GM21360 (cell line): ENCODE data around the gene WBP2.

Source experiments
- ATAC-seq: cut with Tn5 transposase; IDR thresholded peaks from one replicate; pipeline ENCODE4 v1.9.1; 2021; ENCODE audit warnings: mild to moderate bottlenecking, moderate library complexity; ENCODE audit not compliant: unreplicated experiment

Gene WBP2

DNA sequence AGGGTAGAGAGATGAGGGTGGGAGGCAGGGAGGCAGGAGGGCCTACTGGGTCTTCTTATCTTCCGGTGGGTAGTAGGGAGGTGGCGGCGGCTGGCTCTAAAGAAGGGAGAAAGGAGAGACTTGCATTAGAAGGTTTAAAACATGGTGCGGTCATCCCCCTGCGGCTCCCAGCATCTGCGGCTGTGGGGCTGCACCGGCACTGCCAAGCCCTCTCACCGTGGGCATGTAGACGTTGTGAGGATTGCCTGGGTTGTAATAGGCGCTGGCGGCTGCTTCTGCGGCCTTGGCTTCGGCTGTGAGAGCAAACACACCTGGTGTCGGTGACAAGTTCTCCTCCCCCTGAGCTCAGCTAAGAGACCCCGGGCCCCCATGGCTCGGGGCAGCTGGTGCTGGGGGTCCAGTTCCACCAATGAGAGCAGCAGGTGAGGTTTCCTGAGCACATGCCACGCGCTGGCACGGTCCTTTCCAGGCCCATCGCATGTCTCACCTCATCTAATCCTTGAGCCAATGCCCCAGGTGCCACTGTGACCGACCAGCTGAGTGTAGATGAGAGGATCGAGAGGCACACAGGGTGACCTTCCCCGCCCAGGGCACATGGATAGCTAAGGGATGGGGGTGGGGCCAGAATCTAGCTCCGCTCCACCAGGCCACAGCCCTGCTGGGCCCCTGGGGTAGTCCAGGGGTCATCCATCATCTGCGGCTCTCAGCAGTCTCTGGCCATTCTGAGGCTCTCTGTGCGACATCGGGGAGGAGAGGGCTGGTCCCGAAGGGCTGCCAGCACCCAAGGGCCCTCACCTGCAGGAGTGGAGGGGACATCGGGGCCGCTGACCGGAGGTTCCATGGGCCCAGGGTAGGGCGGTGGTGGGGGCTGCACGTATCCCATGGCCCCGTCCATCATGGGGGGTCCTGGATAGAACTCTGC, 8.2 kb downstream of the WBP2 start:
- ATAC-seq: no peak

- no peak for ATAC-seq
Observed at GRCh38 chr17:75845933-75846691, 9.0 kb downstream of the WBP2 start.

GRCh38 chr17:75845058-75845711, 9.9 kb downstream of the WBP2 start:
- peak; percentile 56 for ATAC-seq

- peak; percentile 6 for ATAC-seq
Observed at GRCh38 chr17:75844530-75845057, 10.5 kb downstream of the WBP2 start.

- ATAC-seq: no peak
Observed at GRCh38 chr17:75843577-75844529, 11.3 kb downstream of the WBP2 start, which contains the start of gene UNC13D. UNC13D (minus strand) TSS chr17:75844404; CDS start chr17:75844337, 67 bp downstream.

- ATAC-seq: no peak
Observed at GRCh38 chr17:75842963-75843576, 12.1 kb downstream of the WBP2 start.

DNA sequence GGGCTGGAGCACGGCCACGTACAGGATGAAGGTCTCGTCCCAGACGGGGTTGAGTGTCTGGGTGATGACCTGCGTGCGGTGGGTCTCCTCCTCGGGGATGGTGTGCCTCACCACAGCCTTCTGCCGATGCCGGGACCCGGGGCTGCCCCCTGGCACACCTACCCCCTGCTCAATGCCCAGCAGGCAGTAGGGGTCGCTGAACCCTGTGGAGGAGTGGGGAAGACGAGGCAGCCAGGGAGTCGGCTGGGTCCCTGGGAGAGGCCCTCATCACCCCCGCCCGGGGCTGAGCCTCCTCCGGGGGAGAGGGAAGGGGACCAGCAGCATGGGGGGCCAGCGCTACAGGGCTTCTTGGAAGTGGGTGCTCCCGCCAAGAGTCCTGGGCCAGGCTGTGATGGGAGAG, 12.7 kb downstream of the WBP2 start:
- ATAC-seq: no peak

- no peak for ATAC-seq
Observed at GRCh38 chr17:75840799-75841164, 14.4 kb downstream of the WBP2 start.

DNA sequence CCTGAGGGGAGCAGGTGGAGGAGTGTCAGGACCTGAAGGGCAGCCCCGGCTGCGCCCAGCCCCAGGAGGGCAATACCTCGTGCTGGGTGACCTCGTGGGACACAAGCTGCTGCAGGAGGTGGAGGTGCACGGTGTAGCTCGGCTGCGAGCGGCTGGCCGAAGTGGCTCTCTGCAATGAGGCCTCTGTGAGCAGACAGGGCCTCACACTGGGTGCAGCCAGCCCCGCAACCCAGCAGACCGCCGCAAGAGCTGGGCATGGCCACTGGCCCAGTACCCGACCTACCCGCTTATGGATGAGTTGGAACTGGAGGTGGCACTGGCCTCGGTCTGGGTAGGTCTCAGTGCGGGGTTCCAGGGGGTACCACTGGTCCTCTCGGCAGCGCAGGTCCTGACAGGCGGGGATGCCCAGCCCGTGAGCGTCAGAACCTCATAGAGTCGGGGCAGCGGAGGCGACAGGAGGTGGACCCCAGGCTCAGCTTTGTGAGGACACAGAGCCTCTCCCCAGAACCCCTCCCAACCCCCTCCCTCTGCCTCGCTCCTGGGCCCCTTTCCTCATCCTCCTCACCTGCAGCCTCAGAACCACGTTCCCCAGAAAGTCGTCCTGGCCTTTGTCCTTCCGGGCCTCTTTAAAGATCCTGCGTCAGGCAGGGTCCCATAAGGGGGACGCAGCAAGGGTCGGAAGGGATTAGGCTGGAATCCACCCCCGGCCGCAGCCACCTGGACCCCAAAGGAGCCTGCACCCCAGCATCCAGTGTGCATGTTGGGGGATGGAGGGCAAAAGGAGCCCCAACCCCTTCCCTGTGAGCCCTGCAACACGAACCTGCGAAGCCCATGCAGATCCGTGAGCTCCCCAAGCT, 15.0 kb downstream of the WBP2 start:
- ATAC-seq: no peak

DNA sequence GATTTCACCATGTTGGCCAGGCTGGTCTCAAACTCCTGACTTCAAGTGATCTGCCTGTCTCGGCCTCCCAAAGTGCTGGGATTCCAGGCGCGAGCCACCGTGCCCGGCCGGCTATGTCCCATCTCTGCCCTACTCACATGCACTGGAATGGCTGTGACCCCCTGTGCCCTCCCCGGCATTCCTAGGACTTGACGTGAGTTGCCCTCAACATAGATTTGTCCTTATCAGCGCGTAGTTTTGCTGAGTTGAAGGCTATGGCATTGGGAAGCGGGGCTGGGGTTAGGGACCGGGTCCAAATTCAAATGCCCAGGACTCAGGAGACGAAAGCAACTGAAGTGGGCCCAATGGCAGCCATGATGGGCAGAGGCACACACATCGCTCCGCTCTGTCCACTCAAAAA, 16.7 kb downstream of the WBP2 start:
- ATAC-seq: no peak

DNA sequence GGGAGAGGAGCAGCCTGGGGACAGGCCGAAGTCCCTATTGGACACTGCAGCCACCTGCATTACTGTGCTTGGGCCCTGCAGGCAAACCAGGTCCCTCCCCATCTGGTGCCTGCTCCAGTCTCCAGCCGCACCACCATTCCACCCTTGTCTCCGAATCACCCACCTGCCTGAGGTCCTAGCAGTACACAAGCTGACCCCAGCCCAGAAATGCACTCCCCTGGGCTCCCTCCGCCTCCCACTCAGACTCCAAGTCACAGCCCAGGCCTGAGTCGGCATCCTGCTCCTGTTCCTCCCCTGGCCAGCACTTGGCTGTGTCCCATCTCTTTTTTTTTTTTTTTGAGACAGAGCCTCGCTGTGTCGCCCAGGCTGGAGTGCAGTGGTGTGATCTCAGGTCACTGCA, 17.2 kb downstream of the WBP2 start:
- no peak for ATAC-seq

- no peak for ATAC-seq
Observed at GRCh38 chr17:75836605-75837004, 18.5 kb downstream of the WBP2 start.

- no peak for ATAC-seq
Observed at GRCh38 chr17:75835654-75835987, 19.5 kb downstream of the WBP2 start.

GRCh38 chr17:75834928-75835653, 20.0 kb downstream of the WBP2 start:
- no peak for ATAC-seq

DNA sequence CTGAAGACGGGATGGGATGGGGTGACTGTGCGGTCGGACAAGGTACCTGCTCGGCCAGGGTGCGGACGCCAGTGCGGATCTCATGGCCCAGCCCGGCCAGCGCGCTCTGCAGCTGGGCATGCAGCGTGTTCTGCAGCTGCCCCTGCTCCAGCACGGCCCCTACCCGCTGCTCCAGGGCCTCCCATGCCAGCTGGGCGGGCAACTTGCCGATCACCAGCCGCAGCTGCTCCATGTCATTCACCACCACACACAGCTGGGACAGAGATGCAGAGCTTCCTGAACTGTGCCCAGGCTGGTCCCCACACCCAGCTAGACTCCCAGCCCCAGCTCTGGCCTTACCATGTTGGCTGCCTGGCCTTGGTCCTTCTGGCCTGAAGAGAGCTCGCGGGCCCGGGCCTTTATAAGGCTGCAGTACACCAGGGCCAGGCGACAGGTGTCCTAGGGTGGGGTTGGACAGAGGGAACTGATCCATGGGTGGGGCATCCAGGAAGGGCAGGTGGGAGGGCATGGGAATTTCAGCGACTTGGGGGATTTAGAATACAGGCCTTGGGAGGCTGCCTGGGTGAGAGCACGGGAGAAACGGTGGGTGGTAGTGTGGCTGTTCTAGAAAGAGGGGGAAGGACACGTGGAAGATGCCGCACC, 20.7 kb downstream of the WBP2 start:
- ATAC-seq: no peak

DNA sequence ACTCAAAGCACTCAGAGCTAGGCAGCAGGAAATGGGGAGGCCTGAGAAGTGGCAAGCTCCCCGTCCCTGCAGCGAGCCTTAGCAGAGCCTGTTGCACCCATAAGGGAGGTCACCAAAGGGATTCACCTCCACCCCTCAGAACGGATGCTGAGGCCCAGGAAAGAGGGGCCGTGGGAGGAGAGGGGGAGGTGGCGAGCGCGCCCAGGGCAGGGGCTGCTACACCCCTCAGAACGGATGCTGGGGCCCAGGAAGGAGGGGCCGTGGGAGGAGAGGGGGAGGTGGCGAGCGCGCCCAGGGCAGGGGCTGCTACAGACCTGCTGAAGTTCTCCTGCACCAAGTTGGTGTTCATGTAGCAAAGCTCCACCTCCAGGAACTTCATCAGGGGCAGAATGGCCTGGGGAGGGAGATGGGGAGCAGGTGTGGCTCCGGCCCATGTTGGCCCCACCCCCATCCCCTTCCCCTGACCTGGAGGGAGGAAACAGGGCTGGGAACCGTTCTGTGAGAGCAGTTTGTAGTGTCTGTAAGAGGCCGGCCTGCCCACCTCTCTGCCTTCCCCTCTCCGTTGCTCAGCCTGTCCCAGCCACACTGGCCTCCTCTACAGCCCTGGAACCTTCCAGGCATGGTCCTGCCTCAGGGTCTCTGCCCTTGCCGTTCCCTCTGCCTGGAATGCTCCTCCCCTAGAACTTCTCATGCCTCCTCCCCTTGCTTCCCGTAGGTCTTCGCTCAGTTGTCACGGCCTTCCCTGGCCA, 22.3 kb downstream of the WBP2 start:
- ATAC-seq: no peak

DNA sequence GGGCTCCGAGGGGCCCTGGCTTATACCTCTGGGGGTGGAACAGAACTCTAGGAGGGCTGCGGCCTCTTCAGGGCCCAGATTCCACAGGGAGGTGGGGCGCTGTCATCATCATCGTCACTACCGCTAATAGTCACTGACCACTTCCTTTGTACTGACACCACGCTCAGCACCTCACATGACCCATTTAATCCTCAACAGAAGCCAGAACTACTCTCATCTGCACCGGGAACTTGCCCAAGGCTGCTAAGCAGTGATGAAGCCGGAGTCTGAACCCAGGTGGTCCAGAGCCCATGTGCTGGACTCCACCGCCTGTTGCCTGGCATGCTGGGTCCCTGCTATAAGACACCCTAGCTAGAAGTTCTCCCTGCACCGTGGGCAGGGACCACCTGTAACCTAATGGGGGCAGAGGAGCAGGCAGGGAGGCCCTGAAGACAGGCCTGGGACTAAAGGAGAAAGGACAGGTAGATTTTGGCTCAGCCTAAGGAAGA, 22.9 kb downstream of the WBP2 start:
- ATAC-seq: no peak
